Neural progenitor cell (in vitro differentiated cells): Measurements from ENCODE around the gene RNF144B.

Source experiments
- CTCF ChIP-seq: fragments of 200-600 bp; sonication (generic); IDR thresholded peaks from 2 replicates; pipeline ENCODE4 v1.5.1; 2017; ENCODE audit warnings: antibody characterized with exemption, mild to moderate bottlenecking
- EZH2 ChIP-seq: fragments of 200-600 bp; sonication (generic); IDR thresholded peaks from 2 replicates; pipeline ENCODE4 v1.6.1; 2017; ENCODE audit warnings: antibody characterized with exemption, mild to moderate bottlenecking, moderate library complexity
- EZH2phosphoT487 ChIP-seq: fragments of 200-600 bp; sonication (generic); IDR thresholded peaks from 2 replicates; pipeline ENCODE4 v1.6.1; 2017; ENCODE audit warnings: antibody characterized with exemption

- TF ChIP-seq EZH2: no peak
- TF ChIP-seq CTCF: no peak
- TF ChIP-seq EZH2phosphoT487: no peak
Observed at GRCh38 chr6:18431581-18431980, 44.4 kb downstream of the RNF144B start.
